ENCODE data around the gene SORCS3. TPM values are rescaled to one million over a fixed set of nuclear protein-coding genes. Genes with fewer than 3 reads are reported as not detected.

SORCS3 gene
- total RNA-seq, 1 donor from 2014 or later = 4.2 TPM

DNA sequence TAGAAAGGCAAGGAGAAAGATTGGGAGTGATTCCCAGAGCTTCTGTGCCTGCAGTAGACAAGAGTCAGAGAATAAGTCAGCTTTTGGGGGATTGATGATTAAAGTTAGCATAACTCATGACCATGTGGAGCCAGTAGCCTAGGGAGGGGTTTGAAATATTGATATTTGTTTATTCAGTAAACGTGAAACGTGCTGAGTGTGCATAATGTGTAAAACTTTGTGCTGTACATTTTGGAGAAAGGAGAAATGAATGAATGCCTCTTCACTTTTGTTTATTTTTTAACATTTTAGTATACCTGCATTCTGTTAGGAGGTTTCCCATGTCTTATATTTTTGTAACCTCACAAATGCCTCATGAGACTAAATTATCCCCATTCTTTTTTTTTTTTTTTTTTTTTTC is 272.3 kb downstream of the SORCS3 start:
- TF ChIP-seq, protein P1, sequence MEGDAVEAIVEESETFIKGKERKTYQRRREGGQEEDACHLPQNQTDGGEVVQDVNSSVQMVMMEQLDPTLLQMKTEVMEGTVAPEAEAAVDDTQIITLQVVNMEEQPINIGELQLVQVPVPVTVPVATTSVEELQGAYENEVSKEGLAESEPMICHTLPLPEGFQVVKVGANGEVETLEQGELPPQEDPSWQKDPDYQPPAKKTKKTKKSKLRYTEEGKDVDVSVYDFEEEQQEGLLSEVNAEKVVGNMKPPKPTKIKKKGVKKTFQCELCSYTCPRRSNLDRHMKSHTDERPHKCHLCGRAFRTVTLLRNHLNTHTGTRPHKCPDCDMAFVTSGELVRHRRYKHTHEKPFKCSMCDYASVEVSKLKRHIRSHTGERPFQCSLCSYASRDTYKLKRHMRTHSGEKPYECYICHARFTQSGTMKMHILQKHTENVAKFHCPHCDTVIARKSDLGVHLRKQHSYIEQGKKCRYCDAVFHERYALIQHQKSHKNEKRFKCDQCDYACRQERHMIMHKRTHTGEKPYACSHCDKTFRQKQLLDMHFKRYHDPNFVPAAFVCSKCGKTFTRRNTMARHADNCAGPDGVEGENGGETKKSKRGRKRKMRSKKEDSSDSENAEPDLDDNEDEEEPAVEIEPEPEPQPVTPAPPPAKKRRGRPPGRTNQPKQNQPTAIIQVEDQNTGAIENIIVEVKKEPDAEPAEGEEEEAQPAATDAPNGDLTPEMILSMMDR (conservative IDR thresholded peaks at IDR 0.05) = no peak
- Mint-ChIP-seq H3K27me3 (peaks cover 25% of the 10 kb centered on the region), H3K4me3 (no peak overlapping the region), H3K36me3 (no peaks in the 10 kb centered on the region), H3K4me1 (ENCODE audit: unreplicated experiment) (peaks cover 3% of the 10 kb centered on the region), H3K9me3 (no peaks in the 10 kb centered on the region), H3K27ac (no peak overlapping the region)
- no peak for DNase-seq (ENCODE audit: extremely low spot score, unreplicated experiment)

DNA sequence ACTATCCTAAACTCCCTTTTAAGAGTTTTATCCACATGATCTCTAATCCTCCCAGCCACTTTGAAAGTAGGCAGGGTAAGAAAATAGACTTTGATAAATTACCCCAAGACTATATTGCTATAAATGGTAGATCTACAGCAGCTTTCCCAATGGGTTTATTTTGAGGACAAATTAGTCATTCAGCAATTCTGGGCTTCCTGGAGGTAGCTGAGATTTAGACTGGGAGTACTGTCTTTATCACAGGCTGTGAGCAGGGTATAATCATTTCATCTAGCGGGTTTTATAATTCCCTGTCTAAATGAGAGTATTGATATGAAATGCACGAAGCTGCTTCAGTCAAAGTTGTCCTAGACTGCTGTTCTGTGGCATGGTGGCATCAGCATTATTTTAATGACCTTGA is 279.4 kb downstream of the SORCS3 start:
- no peaks in the 10 kb centered on the region for H3K9me3 Mint-ChIP-seq
- no peak overlapping the region for H3K4me3 Mint-ChIP-seq
- H3K4me1 Mint-ChIP-seq (ENCODE audit: unreplicated experiment) = no peaks in the 10 kb centered on the region
- peaks cover 20% of the 10 kb centered on the region for H3K27me3 Mint-ChIP-seq
- TF ChIP-seq, protein P1 (conservative IDR thresholded peaks at IDR 0.05) = no peak
- no peak overlapping the region for H3K27ac Mint-ChIP-seq
- H3K36me3 Mint-ChIP-seq = no peaks in the 10 kb centered on the region
- DNase-seq (ENCODE audit: extremely low spot score, unreplicated experiment) = no peak

DNA sequence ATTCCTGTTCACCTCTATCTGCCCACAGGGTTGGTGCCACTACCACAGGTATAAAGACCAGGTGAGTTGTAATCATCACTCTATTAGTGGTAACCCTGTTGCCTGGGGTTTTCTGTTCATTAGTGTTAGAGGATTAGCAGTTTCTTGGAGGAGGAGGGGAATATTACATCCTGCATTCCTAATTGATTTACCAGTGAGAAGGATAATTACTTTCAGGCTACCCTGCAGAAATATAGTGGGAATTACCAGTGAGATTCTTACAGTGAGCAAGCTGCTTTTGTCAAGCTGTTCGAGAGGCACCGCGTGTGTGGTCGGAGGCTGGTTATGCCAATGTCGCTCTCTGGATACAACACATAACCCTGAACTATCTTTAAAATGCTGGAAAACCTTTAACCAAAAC is 280.7 kb downstream of the SORCS3 start:
- Mint-ChIP-seq H3K27me3 (peaks cover 21% of the 10 kb centered on the region), H3K9me3 (no peaks in the 10 kb centered on the region), H3K4me3 (no peak overlapping the region), H3K36me3 (no peaks in the 10 kb centered on the region), H3K27ac (no peak overlapping the region), H3K4me1 (ENCODE audit: unreplicated experiment) (no peaks in the 10 kb centered on the region)
- TF ChIP-seq, protein P1 (conservative IDR thresholded peaks at IDR 0.05) = no peak
- no peak for DNase-seq (ENCODE audit: extremely low spot score, unreplicated experiment)

DNA sequence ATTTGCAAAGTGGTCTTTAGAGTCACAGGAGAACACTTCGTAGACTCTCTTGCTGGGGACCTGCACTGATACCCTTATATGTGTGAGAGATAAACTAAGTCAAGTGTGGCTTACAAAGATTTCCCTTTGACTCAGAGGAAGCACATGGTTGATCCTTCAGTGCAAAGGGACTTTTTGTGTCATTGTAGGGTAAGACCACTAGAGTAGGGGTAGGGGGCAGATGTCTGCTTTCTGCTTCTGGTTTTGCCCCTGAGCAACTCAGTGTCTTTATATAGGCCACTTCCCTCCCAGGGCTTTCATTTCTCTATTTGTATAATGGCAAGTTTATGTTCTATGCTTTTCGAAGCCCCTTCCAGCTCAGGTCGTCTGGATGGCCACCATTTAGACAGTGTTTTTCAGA is 281.7 kb downstream of the SORCS3 start:
- TF ChIP-seq, protein P1 (conservative IDR thresholded peaks at IDR 0.05) = no peak
- no peak for DNase-seq (ENCODE audit: extremely low spot score, unreplicated experiment)

DNA sequence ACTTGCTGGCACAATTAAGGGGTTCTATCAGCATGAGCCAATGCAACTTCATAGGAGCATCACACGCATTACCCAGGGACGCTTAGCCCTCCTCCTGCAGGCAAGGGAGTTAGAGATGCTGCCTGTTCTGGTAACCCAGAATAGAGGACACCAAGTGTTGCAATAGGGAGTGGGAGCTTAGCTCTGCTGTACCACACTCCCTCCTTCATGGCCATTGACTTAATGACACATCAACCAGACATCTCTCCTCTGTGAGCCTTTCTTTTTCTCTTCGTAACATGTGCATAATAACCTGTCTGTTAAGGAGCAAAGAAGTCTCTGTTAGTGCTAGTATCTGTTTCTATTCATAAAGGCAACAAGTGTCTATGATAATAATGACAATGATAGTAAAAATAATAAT is 282.4 kb downstream of the SORCS3 start:
- TF ChIP-seq, protein P1 (conservative IDR thresholded peaks at IDR 0.05) = no peak
- peaks cover 31% of the 10 kb centered on the region for H3K27me3 Mint-ChIP-seq
- no peak overlapping the region for H3K27ac Mint-ChIP-seq

More for the DNA sequence above, 281.7 kb downstream of the SORCS3 start:
- no peak overlapping the region for H3K27ac Mint-ChIP-seq
- no peaks in the 10 kb centered on the region for H3K9me3 Mint-ChIP-seq
- H3K4me3 Mint-ChIP-seq = no peak overlapping the region
- H3K36me3 Mint-ChIP-seq = no peaks in the 10 kb centered on the region
- H3K27me3 Mint-ChIP-seq = peaks cover 26% of the 10 kb centered on the region
- H3K4me1 Mint-ChIP-seq (ENCODE audit: unreplicated experiment) = no peaks in the 10 kb centered on the region

More for the DNA sequence above, 282.4 kb downstream of the SORCS3 start:
- Mint-ChIP-seq H3K36me3 (no peaks in the 10 kb centered on the region), H3K4me1 (ENCODE audit: unreplicated experiment) (no peaks in the 10 kb centered on the region), H3K4me3 (no peak overlapping the region), H3K9me3 (no peaks in the 10 kb centered on the region)
- no peak for DNase-seq (ENCODE audit: extremely low spot score, unreplicated experiment)
